ENCODE data around the gene LARP6.
A peak's percentile ranks its signal among the peaks of the same experiment; 100 is the strongest.
"Not testable (repeated sequence)": the region's sequence is repeated elsewhere in the genome, so short reads cannot be mapped to it uniquely, and the experiment has no call there.

The LARP6 gene

GRCh38 chr15:70853973-70854665 is at the start of gene LARP6:
Gene LARP6, minus strand, starts transcription at chr15:70854157. Its CDS starts 69 bp downstream, at chr15:70854088.
- DNase-seq (ENCODE audit: low spot score): no peak

- no peak for DNase-seq (ENCODE audit: low spot score)
Observed at GRCh38 chr15:70902107-70902506, 48.1 kb upstream of the LARP6 start.

- DNase-seq (ENCODE audit: low spot score): peak; percentile 7
Observed at GRCh38 chr15:70892912-70893560, 39.1 kb upstream of the LARP6 start.

DNA sequence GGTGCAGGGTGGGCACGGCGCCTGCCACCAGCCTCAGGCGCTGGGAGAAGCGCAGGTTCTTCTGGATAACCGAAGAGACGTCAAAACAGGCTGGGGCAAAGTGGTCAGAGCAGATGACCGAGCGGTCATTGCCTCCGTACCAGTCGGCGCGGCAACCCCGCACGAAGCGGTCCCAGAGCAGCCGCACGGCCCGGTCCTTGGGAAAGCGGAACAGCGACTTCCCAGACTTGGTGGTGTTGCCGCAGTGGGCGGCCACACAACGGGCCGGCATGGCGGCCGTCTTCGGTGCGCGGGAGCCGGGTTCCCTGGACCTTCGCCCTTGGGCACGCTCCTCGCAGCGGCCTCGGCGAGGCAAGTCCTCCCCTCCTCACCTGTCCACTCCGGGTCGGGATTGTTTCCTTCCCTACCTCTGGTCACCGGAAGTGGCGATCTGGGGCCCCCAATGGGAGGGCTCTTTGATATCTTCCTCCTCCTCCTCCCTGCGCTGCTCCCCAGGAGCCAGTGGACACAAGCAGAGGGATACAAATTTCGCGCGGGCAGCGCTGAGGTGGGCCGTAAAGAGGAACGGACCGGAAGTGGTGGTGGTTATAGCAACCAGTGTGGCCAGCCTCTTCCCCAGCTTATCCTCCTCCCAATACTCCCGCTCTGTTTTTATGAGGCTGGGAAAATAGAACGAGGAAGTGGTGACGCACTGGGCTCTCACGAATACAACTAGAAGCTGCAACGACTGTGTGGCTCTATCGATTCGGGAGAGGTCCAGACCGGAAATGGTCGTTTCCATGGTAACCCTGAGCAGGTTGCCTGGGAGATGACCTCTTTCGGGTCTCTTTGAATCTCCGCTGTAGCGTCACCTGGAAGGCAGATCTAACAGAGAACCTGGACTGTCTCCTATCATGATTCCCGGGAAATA is 38.3 kb upstream of the LARP6 start, which contains the start of the genes LRRC49 and THAP10:
Gene LRRC49 (plus strand): TSS at position 825 of the 910 bp plus-strand sequence. CDS start 69 bp downstream, at position 894.
Gene THAP10 (minus strand): TSS at position 432 of the 910 bp plus-strand sequence. CDS start 161 bp downstream, at position 271.
- peak; percentile 54 for DNase-seq (ENCODE audit: low spot score)

DNA sequence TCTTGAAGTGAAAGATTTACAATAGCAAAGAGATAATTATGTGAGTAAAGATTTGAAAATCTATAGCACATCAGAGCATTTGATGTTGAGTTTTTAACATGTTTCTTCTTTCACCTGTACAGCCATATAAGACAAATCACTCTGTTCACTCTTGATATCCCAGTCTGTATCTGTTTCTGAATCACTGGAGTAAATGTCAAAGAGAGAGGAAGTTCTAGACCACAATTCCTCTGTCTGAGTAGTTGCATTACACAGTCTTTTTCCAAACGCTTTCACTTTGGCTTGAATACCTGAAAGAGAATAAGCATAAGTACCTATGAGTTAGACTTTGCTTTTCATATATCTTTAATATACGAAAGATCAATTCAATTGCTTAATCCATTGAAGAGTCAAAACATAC is 28.4 kb upstream of the LARP6 start:
- no peak for DNase-seq (ENCODE audit: low spot score)

GRCh38 chr15:70880781-70881180 is 26.8 kb upstream of the LARP6 start:
- no peak for DNase-seq (ENCODE audit: low spot score)

- no peak for DNase-seq (ENCODE audit: low spot score)
Observed at GRCh38 chr15:70879401-70879800, 25.4 kb upstream of the LARP6 start.

- no peak for DNase-seq (ENCODE audit: low spot score)
Observed at GRCh38 chr15:70876683-70877082, 22.7 kb upstream of the LARP6 start.

- no peak for DNase-seq (ENCODE audit: low spot score)
Observed at GRCh38 chr15:70876011-70876410, 22.1 kb upstream of the LARP6 start.

DNA sequence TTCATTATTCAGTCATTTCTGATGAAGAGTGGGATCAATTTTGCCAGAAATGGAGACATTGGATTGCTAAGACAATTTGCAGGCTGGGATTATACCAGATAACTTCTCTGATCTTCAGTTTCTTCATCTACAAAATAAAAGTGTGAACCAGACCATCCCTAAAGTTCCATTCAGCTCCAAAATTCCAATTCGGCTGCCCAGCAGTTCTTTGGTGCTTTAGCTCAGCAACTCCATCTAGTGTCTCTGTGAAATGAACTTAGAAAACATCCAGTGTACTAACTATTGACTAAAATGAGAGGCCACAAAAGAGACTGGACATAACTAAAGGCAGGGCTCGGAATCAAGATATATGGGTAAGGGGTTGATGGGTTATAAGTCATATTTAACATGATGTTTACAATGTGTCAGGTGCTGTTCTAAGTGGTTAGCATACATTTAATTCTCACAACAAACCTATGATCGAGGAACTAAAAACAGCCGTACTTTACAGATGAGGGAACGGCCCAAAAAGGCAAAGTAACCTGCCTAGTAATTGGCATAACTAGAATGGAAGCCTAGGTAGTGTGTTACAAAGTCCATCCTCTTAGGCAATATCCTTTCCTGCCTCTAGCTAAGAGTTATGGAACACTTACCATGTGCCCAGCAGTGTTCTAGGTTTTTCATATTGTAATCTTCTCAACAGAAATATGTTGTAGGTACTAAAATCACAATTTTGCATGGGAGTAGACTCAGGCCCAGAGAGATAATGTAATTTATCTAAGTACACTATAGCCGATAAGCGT is 21.2 kb upstream of the LARP6 start:
- no peak for DNase-seq (ENCODE audit: low spot score)

DNA sequence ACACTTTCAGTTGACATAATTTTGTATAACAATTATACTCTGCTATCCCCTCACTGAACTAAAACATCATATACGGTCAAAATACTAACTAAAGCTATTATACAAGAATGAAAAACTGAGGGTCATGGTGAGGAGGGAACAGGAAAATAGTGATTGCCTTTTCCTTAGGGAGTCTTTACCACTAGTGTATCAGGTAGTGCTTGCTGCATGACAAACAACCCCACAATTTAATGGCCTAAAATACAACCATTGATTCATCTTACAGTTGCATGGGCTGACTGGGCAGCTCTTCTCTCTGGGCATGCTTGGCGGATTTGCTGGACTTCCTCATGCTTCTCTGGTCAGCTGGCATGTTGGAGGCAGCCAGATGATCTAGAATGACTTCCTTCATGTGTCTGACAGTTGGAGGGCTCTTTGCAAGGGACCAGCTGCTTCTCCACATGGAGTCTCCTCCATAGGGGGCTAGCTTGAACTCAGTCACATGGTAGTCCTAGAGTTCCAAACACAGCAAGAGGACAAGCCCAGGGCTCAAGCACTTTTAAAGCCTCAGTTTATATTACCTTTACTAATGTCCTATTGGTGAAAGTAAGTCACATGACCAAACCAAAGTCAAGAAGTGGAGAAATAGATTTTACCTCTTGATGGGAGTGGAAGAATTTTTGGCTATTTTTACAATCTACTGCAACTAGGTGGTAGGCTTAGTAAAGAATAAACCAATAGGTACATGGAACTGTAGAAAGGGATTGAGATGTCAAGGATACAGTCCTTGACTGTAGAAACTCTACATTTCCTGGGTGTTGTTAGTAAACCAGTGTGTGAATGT is 19.5 kb upstream of the LARP6 start:
- no peak for DNase-seq (ENCODE audit: low spot score)

- DNase-seq (ENCODE audit: low spot score): not testable (repeated sequence)
Observed at GRCh38 chr15:70871490-70871889, 17.5 kb upstream of the LARP6 start.

GRCh38 chr15:70870051-70870450 is 16.1 kb upstream of the LARP6 start:
- DNase-seq (ENCODE audit: low spot score): no peak

GRCh38 chr15:70869346-70869745 is 15.4 kb upstream of the LARP6 start:
- DNase-seq (ENCODE audit: low spot score): no peak

DNA sequence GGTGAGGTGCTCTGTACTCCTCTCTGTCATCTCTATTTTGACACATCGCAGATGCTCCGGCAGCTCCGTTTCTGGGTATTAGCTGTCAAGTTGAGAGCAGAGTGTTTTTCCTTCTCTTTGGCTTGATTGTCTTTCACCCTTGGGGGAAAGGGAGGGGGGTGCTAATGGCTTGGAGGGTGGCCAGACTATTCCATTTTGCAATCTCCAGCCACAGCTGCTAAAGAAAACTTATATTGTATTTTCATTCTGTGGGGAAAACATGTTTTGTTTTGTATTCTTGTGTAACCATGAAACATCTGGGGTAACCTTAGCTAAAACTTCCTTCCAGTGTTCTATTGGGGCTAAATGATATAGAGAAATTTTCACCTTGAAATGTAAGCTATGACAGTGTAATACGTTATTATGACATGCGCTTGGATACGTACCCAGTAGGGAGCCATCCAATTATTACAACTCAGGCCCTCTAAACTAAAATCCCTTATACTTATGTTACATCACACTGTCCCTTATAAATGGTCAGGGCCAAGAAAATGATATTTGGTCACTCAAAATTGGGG is 14.0 kb upstream of the LARP6 start:
- no peak for DNase-seq (ENCODE audit: low spot score)

DNA sequence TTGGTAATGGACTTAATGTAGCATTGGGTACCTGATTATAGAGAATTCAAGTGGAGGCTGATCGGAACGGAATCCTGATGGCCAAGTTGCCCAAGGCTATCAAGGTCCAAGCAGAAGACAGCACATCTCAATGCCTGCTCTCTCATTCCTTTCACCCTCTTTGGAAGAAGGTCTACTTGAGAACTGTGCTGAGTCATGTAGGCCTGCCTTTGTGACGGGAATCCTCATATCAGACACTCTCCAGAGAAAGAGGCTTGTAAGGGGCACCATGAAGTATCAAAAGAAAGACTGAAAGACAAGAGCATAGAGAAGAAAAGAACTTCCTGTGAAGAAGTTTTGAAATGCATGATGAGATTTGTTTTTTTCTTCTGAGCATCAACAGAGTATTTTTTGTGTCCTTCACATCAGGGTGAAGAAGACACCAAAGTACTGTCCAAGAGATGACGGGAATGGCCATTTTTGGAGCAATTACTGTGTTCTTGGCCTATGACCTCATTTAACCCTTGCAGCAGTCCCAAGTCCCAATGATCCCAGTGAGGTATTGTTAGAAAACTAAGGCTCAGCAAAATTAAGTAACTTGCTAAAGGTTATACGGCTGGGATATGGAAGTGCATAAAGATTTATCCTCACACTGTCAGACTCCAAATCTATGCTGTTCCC is 13.2 kb upstream of the LARP6 start:
- no peak for DNase-seq (ENCODE audit: low spot score)

GRCh38 chr15:70863450-70864218 is 9.7 kb upstream of the LARP6 start:
- peak; percentile 90 for DNase-seq (ENCODE audit: low spot score)

DNA sequence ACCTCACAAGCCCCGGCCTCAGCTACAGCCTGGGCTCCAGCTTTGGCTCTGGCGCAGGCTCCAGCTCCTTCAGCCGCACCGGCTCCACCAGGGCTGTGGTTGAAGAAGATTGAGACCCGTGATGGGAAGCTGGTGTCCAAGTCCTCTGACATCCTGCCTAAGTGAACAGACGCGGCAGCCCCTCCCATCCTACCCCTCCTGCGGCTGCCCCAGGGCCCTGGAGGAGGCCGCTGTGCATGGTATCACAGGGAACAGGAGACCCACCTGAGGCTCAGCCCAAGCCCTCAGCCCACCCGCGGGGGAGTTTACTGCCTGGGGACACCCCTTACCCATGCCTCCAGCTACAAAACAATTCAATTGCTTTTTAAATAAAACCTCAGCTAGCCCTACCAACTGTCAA is 6.0 kb upstream of the LARP6 start:
- DNase-seq (ENCODE audit: low spot score): no peak

GRCh38 chr15:70859322-70859908 is 5.5 kb upstream of the LARP6 start:
- DNase-seq (ENCODE audit: low spot score): no peak

Measured in COLO829 (cell line).